Activated naive CD4-positive, alpha-beta T cell treated with anti-CD3 and anti-CD28 coated beads, Interleukin-2, amount 50 U/mL, for 72 hours (primary cell): ENCODE results near the gene ASB3. TPM values are rescaled to one million over a fixed set of nuclear protein-coding genes. Genes with fewer than 3 reads are reported as not detected.
"Not testable (repeated sequence)": the region's sequence is repeated elsewhere in the genome, so short reads cannot be mapped to it uniquely, and the experiment has no call there.

Source experiments
- ATAC-seq, 2 donors: fragments of 150-1000 bp; cut with Tn5 transposase; 2 replicates each; pipeline ENCODE4 v1.10.0; 2021; ENCODE audit warnings: mild to moderate bottlenecking in 2 of 2, moderate library complexity in 2 of 2
- DNase-seq, 2 donors: peaks; one replicate each; pipeline ENCODE4 v3.0.0; 2021 to 2022; ENCODE audit warnings: low spot score in 2 of 2
- H3K27ac Mint-ChIP-seq, 2 donors: one replicate each; pipeline ENCODE4 v1.8.0; 2022; ENCODE audit warnings: mild to moderate bottlenecking in 2 of 2, mixed read lengths in 2 of 2
- H3K36me3 Mint-ChIP-seq, 2 donors: one replicate each; pipeline ENCODE4 v1.8.0; 2022; ENCODE audit warnings: mixed read lengths in 2 of 2
- H3K9me3 Mint-ChIP-seq, 2 donors: one replicate each; pipeline ENCODE4 v1.8.0; 2022; ENCODE audit warnings: mixed read lengths in 2 of 2
- total RNA-seq, 2 donors: library from RNA; stranded (reverse); gene quantifications; one replicate each; pipeline ENCODE4 v1.2.3, GENCODE V29; 2022

ASB3 gene, protein sequence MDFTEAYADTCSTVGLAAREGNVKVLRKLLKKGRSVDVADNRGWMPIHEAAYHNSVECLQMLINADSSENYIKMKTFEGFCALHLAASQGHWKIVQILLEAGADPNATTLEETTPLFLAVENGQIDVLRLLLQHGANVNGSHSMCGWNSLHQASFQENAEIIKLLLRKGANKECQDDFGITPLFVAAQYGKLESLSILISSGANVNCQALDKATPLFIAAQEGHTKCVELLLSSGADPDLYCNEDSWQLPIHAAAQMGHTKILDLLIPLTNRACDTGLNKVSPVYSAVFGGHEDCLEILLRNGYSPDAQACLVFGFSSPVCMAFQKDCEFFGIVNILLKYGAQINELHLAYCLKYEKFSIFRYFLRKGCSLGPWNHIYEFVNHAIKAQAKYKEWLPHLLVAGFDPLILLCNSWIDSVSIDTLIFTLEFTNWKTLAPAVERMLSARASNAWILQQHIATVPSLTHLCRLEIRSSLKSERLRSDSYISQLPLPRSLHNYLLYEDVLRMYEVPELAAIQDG
- total RNA-seq = 10 to 100 TPM; 29.7 to 34.1 TPM

DNA sequence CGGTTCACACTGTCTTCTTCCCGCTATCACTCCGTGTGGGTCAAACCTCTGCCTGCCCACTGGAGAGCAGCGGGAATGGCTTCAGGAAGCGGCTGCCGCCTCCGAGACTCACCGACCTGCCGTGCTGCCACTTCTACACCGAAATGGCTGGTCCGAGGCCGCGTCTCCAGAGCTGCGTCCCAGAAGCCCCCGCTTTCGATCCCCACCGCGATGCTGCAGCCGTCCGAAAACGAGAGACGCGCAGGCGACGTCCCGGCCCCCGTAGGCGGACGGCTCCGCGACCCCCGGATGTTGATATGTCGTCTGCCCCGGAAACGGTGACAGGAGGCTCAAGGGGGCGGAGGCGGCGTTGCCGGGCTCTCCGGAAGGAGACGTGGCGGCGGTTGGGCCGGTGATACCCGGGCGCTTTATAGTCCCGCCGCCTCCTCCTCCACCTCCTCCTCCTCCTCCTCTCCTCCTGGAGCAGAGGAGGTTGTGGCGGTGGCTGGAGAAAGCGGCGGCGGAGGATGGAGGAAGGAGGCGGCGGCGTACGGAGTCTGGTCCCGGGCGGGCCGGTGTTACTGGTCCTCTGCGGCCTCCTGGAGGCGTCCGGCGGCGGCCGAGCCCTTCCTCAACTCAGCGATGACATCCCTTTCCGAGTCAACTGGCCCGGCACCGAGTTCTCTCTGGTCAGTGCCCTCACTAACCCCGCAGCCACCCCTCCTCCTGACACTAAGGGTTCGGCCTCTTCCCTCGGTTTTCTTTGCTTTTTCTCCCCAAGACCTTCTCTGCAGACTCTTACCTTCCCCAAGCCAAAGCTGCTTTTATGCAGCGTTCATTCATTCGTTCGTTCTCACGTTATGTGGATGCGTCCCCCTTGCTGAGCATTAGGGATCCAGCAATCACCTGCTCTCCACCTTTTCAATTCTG, at the start of gene ASB3, which contains the start of gene ERLEC1:
TSS of gene ASB3 (minus strand) at position 249 of the 909 bp plus-strand sequence. CDS start 21,381 bp downstream, outside the sequence.
TSS of gene ERLEC1 (plus strand) at position 340 of the 909 bp plus-strand sequence. CDS start at position 507, 167 bp downstream.
- ATAC-seq (peak; percentile 92 to 96), DNase-seq (peak; percentile 83 to 88)
- Mint-ChIP-seq H3K27ac (peak within 1 kb of the TSS; percentile 94 to 98), H3K36me3 (peaks cover 15 to 32% of the 10 kb centered on the region in 2 donors), H3K9me3 (no peaks in the 10 kb centered on the region)

DNA sequence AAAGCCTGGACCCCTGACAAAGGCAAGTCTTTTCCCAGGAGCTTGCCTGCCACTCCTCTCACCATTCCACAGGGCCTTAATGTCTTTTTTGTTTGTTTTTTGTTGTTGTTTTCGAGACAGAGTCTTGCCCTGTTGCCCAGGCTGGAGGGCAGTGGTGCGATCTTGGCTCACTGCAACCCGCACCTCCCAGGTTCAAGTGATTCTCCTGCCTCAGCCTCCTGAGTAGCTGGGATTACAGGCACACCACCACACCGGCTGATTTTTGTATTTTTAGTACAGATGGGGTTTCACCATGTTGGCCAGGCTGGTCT, 43.2 kb upstream of the ASB3 start:
- peak overlapping the region in 1 of 2 donors; percentile 46 for H3K27ac Mint-ChIP-seq
- peaks cover 0 to 10% of the 10 kb centered on the region in 2 donors for H3K9me3 Mint-ChIP-seq
- H3K36me3 Mint-ChIP-seq, DNase-seq, ATAC-seq: not testable (repeated sequence)

DNA sequence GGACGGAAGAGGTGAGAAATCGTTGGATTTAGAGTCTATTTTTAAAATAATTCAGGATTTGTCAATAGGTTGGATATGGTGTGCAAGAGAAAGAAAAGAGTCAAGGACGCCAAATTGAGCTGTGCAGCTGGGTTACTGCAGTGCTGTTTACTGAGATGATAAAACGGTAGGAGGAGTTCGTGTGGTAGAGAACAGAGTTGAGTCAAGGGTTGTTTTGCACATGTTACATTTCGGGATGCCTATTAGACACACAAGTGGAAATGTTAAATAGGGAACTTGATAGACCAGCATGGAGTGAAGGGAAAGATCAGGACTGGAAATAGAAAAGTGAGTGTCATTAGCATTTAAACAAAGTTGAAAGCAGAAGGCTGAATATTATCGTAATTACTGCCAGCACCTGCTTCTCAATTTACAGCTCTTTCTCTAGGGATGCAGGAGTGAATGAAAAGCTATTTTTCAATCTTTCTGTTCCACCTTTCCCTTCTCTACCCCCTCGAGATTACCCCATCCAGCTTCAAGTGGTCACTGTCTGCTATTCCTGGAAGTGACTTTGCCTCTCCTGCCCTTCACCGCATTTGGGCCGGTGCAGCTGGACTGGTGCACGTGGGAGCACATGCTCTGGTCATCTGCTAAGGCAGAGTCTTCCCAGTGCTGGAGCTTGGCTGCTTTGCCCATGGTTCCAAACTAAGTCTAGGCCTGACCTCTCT, 42.7 kb upstream of the ASB3 start:
- no peak overlapping the region for H3K27ac Mint-ChIP-seq
- peaks cover 0 to 9% of the 10 kb centered on the region in 2 donors for H3K36me3 Mint-ChIP-seq
- H3K9me3 Mint-ChIP-seq = peaks cover 0 to 10% of the 10 kb centered on the region in 2 donors
- no peak for DNase-seq
- ATAC-seq = no peak

DNA sequence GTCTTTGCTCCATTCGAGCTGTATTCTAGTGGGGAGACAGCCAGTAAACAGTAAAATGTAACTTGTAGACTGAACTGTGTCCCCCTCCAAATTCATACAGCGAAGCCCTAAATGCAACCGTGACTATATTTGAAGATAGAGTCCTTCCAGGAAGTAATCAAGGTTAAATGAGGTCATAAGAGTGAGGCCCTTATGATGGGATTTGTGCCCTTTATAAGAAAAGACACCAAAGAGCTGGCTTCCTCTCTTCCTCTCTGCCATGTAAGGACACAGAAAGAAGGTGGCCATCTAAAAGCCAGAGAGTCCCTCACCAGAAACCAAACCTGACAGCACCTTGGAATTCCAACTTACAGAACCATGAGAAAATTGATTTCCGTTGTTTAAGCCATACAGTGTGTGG, 41.6 kb upstream of the ASB3 start:
- no peak for ATAC-seq
- peaks cover 0 to 9% of the 10 kb centered on the region in 2 donors for H3K36me3 Mint-ChIP-seq
- peaks cover 0 to 10% of the 10 kb centered on the region in 2 donors for H3K9me3 Mint-ChIP-seq
- H3K27ac Mint-ChIP-seq = no peak overlapping the region
- no peak for DNase-seq

DNA sequence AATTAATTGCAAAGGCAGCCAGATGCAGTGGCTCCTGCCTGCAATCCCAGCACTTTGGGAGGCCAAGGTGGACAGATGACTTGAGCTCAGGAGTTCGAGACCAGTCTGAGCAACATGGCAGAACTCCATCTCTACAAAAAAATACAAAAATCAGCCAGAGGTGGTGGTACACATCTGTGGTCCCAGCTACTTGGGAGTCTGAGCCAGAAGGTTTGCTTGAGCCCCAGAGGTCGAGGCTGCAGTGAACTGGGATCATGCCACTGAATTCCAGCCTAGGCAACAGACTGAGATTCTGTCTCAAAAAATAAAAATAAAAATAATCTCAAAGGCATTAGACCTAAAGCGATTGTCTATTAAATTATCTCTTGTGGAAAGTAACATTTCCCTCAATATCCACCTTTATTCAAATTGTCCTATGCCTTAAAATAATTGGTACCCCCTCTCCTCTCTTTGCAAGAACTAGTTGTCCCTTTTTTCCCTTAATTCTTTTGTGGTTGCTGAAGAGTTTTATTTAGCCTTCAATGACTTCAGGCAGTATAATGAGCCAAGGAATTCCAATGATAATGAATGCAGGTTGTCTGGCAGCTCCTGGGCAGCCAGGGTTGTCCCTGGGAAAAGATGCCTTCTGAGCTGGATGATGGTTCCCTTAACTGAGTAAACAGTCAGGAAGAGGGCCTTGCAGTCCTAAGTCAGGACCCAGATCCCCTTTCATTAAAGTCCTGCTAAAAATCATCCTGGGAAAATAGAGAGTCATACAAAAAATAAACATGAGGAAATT, 40.8 kb upstream of the ASB3 start:
- Mint-ChIP-seq H3K9me3 (peaks cover 0 to 10% of the 10 kb centered on the region in 2 donors), H3K36me3 (peaks cover 0 to 9% of the 10 kb centered on the region in 2 donors), H3K27ac (peak overlapping the region in 1 of 2 donors; percentile 65)
- DNase-seq = no peak
- ATAC-seq = no peak

DNA sequence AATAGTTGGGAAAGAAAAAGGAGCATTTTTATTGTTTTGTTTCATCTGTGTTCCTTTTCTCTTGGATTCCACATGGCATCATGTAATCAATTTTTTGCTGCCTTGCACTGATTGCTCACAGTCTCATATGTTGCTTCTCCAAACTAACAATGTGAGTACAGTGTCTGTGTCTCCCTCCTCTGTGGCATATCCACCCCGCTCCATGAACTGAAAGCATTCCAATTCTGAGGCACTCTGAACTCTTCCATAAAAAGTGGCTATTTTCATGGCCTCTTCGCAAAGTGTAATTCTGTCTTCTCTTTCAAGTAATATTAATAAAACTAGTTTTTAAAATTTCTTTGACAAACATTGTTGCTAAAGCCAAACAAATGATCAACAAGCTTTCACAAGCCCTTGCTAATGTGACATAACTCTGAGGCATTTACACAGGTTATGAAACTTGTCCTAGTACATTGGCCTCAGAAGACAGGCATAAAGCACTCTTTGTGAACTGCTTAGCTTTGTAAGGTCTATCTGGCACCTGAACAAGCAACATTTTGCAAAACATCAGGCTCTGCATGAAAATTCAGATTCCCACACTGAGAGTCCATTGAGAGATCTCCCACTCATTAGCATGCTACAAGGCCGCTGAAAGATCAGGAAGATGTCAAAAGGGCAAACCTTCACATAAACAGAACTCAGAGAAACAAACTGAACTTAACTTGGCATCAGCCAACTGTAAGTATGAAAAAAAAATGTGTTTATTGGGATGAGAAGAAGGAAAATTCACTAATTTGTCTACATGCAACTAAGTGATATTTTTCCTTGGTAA, 40.0 kb upstream of the ASB3 start:
- peaks cover 0 to 10% of the 10 kb centered on the region in 2 donors for H3K9me3 Mint-ChIP-seq
- DNase-seq = no peak
- peak overlapping the region in 1 of 2 donors; percentile 51 for H3K27ac Mint-ChIP-seq
- H3K36me3 Mint-ChIP-seq = peaks cover 0 to 9% of the 10 kb centered on the region in 2 donors
- ATAC-seq = no peak

DNA sequence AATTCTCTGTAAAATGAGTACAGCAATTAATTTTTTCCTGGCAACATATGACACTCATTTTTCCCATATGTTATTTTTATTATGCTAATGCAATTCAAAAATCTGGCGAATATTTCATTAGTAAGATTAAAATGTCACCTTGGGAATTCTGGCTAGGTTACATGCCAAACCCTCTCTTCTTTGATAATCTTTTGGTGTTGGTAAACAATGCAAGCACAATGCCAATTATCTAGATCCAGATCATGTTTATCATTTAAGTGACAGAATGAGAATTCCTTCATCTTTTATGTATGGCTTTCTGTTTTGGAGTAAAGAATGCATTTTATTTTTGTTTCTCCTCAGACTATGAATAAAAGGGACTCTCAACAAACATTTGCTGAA, 39.3 kb upstream of the ASB3 start:
- DNase-seq (no peak), ATAC-seq (no peak)
- Mint-ChIP-seq H3K36me3 (peaks cover 0 to 9% of the 10 kb centered on the region in 2 donors), H3K27ac (no peak overlapping the region), H3K9me3 (peaks cover 0 to 10% of the 10 kb centered on the region in 2 donors)

DNA sequence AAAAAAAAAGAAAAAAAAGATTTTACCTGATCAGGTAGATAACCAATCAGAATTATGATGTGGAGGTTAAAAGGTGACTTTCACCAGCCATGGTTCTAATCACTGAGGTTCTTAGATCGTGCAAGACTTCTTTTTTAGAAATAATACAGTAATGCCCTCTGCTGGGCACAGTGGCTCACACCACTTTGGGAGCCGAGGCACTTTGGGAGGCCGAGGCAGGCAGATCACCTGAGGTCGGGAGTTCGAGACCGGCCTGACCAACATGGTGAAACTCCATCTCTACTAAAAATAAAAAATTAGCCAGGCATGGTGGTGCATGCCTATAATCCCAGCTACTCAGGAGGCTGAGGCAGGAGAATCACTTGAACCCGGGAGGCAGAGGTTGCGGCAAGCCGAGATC, 36.9 kb upstream of the ASB3 start:
- H3K36me3 Mint-ChIP-seq, H3K9me3 Mint-ChIP-seq, H3K27ac Mint-ChIP-seq: not testable (repeated sequence)
- peak in 1 of 2 donors; percentile 34 for ATAC-seq
- peak in 1 of 2 donors; percentile 8 for DNase-seq

DNA sequence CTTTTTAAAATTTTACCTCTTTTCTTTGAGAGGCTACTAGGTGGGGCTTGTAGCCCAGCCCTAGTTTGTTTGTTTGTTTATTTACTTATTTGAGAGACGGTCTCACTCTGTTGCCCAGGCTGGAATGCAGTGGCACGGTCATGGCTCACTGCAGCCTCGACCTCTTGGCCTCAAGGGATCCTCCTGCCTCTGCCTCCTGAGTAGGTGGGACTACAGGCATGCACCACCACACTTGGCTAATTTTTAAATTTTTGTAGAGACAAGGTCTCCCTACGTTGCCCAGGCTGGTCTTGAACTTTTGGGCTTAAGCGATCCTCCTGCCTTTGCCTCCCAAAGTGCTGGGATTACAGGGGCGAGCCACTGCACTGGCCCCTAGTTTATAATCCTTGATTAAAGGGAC, 35.1 kb upstream of the ASB3 start:
- ATAC-seq = no peak
- no peak for DNase-seq
- Mint-ChIP-seq H3K9me3 (no peaks in the 10 kb centered on the region), H3K27ac (peak overlapping the region in 1 of 2 donors; percentile 60), H3K36me3 (peaks cover 0 to 6% of the 10 kb centered on the region in 2 donors)

DNA sequence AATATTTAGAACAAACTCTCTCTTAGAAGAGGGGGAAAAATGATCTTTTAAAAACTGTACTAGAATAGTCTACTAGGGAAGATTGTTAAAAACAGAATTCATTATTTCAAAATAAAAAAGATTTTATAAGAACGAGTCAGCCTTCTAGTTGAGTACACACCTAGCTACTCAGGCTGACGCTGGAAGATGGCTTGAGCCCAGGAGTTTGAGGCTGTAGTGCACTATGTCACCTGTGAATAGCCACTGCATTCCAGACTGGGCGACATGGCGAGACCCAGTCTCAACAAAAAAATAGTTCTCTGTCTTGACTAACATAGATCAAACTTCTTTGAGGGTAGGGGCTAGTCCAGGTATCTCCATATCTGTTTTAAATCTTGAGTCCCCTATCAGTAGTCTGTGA, 34.0 kb upstream of the ASB3 start:
- H3K9me3 Mint-ChIP-seq = no peaks in the 10 kb centered on the region
- no peak for ATAC-seq
- no peak overlapping the region for H3K27ac Mint-ChIP-seq
- DNase-seq = no peak
- H3K36me3 Mint-ChIP-seq = peaks cover 0 to 9% of the 10 kb centered on the region in 2 donors

DNA sequence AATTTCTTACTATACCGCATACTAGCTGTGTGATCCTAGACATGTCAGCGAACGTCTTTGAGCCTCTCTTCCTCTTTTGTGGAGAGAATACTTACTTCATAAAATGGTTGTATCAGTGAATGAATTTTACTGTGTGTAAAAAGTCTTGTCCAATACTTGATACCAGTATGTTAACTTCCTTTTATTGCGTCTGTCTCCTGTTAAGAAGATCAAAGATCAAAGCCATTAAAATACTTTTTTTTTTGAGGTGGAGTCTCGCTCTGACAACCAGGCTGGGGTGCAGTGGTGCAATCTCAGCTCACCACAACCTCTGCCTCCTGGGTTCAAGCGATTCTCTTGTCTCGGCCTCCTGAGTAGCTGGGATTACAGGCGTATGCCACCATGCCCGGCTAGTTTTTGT, 33.3 kb upstream of the ASB3 start:
- no peak overlapping the region for H3K27ac Mint-ChIP-seq
- no peak for ATAC-seq
- no peaks in the 10 kb centered on the region for H3K9me3 Mint-ChIP-seq
- DNase-seq = no peak
- peaks cover 0 to 9% of the 10 kb centered on the region in 2 donors for H3K36me3 Mint-ChIP-seq

DNA sequence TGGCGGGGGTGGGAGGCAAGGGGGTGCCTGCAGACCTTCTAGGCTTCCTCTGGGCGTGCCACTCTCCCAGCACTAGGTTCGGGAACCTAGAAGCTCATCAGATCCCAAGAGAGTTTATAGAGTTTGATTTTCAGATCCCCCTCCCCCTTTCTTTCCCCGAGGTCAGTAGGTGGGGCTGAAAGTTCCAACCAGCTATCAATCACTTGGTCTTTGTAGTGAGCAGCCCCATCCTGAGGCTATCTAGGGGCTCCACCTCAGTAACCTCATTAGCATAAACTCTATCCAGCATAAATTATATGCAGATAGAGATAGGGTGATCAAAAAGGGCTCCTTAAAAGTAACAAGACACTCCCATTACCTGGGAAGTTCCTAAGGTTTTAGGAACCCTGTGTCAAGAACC, 32.9 kb upstream of the ASB3 start:
- H3K36me3 Mint-ChIP-seq = peaks cover 0 to 9% of the 10 kb centered on the region in 2 donors
- DNase-seq (no peak), ATAC-seq (no peak)
- H3K27ac Mint-ChIP-seq = peak overlapping the region in 1 of 2 donors; percentile 68
- no peaks in the 10 kb centered on the region for H3K9me3 Mint-ChIP-seq

DNA sequence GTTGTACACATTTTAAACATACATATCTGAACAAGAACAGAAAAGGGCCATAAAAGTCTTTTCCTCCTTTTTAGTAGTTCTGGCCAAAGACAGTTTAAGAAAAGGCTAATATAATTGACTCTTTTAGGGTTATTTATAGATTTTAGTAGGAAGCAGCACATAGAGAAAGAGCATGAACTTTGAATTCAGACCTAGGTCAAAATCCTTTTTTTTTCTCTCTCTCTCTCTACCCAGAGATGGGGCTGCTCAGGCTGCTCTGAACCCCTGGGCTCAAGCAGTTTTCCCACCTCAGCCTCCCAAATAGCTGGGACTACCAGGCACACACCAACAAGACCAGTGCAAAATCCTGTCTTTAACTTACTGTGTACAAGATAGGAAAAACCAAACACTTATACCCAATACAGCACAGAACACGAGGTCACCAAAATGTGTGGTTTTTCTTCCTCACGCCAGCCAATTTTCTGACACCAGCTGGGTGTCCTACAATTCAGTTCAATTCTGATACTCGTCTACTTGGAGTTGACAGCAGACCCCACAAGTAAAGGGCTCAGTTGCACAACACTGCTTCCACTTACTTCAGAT, 32.2 kb upstream of the ASB3 start:
- no peak for ATAC-seq

DNA sequence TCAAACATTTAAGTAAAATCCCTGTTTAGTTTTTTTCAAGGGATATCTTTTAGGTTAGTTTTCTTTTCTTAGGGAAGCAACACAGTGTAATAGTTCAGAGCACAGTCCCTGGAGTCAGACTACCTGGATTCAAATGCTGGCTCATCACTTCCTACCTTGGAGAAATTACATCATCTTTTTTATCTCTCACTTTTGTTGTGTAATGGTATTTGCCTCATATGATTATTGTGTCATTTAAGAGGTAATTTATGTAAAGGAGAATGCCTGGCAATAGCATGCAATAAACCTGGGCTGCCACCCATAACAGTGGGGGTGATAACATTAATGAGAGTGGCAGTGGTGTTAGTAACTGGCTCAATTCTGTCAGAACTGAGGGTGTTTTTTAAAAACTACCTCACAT, 26.4 kb upstream of the ASB3 start:
- H3K36me3 Mint-ChIP-seq = peaks cover 0 to 9% of the 10 kb centered on the region in 2 donors
- H3K27ac Mint-ChIP-seq = no peak overlapping the region

More for the DNA sequence above, 32.2 kb upstream of the ASB3 start:
- Mint-ChIP-seq H3K9me3 (no peaks in the 10 kb centered on the region), H3K27ac (peak overlapping the region in 1 of 2 donors; percentile 68), H3K36me3 (peaks cover 0 to 9% of the 10 kb centered on the region in 2 donors)
- no peak for DNase-seq

DNA sequence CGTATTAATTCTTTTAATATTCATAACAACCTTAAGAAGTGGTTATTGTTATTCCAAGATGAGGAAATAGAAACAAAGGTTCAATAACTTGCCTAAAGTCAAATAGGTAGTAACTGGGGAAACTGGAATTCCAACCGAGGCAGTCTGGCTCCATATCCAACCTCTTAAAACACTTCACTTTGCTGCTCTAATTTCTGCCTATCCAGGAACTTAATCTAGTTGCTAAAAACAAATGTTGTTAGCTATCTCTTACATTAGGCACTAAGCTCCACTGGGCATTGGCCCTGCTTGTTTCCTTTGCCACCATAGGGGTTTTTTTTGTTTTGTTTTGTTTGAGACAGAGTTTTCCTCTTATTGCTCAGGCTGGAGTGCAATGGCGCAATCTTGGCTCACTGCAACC, 24.8 kb upstream of the ASB3 start:
- Mint-ChIP-seq H3K36me3 (peaks cover 0 to 5% of the 10 kb centered on the region in 2 donors), H3K27ac (peak overlapping the region in 1 of 2 donors; percentile 84), H3K9me3 (no peaks in the 10 kb centered on the region)
- ATAC-seq = no peak
- DNase-seq = no peak

More for the DNA sequence above, 26.4 kb upstream of the ASB3 start:
- DNase-seq = no peak
- H3K9me3 Mint-ChIP-seq = no peaks in the 10 kb centered on the region
- no peak for ATAC-seq
